HEK293 (cell line): ENCODE results near the gene MEOX1.

Experiments used
- CTCF ChIP-seq: fragments of 450-650 bp; formaldehyde crosslinking; IDR thresholded peaks from 2 replicates; pipeline ENCODE4 v1.5.1; 2016; ENCODE audit warnings: missing biosample characterization, missing genetic modification characterization
- KLF10 ChIP-seq: fragments of 450-650 bp; IDR thresholded peaks from 2 replicates; pipeline ENCODE4 v1.5.1; 2018; ENCODE audit warnings: missing biosample characterization, mild to moderate bottlenecking, missing genetic modification characterization
- KLF9 ChIP-seq: fragments of 450-650 bp; formaldehyde crosslinking; IDR thresholded peaks from 2 replicates; pipeline ENCODE4 v1.5.1; 2016; ENCODE audit warnings: missing biosample characterization, missing genetic modification characterization, low read depth
- MEIS1 ChIP-seq: sonication (generic); formaldehyde crosslinking; IDR thresholded peaks from 2 replicates; pipeline ENCODE4 v1.8.1; 2022; ENCODE audit warnings: missing genetic modification reagents, mild to moderate bottlenecking, borderline replicate concordance
- REPIN1 ChIP-seq: fragments of 450-650 bp; formaldehyde crosslinking; IDR thresholded peaks from 2 replicates; pipeline ENCODE4 v1.5.1; 2017; ENCODE audit warnings: missing biosample characterization, missing genetic modification characterization, low read depth
- ZNF239 ChIP-seq: fragments of 450-650 bp; formaldehyde crosslinking; IDR thresholded peaks from 2 replicates; pipeline ENCODE4 v1.5.1; 2016; ENCODE audit warnings: missing biosample characterization, missing genetic modification characterization
- ZNF248 ChIP-seq: fragments of 450-650 bp; formaldehyde crosslinking; IDR thresholded peaks from 2 replicates; pipeline ENCODE4 v1.5.1; 2017; ENCODE audit warnings: missing biosample characterization, missing genetic modification characterization
- ZNF558 ChIP-seq: fragments of 450-650 bp; formaldehyde crosslinking; IDR thresholded peaks from 2 replicates; pipeline ENCODE4 v1.5.1; 2016; ENCODE audit warnings: missing biosample characterization, missing genetic modification characterization
- ZNF830 ChIP-seq: fragments of 450-650 bp; IDR thresholded peaks from 2 replicates; pipeline ENCODE4 v1.5.0; 2018; ENCODE audit warnings: missing biosample characterization, missing genetic modification characterization, low read depth, mild to moderate bottlenecking, moderate library complexity
- TF ChIP-seq, protein P1 (sequence below): fragments of 450-650 bp; formaldehyde crosslinking; IDR thresholded peaks from 2 replicates; pipeline ENCODE4 v1.5.1; 2016; ENCODE audit warnings: missing biosample characterization, missing genetic modification characterization

DNA sequence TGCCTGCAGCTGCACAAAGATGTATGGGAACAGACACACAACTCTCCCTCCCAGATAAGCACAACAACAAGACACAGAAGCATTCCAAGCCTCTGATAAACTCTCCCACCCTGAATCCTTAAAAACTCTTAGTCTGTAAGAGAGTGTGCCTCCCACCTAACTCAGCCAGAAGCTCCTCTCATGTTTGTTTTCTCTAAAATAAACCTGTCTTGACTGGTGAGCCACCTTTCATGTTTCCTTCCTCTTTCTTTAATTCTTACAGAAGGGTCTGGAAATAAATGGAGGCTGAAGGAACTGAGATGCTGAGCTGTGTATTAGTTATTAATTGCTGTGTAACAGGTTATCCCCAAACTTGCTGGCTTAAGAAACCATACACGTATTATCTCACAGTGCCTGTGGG, 57.2 kb downstream of the MEOX1 start:
- no peak for TF ChIP-seq CTCF (tag by site-specific recombination)
- TF ChIP-seq, protein P1, sequence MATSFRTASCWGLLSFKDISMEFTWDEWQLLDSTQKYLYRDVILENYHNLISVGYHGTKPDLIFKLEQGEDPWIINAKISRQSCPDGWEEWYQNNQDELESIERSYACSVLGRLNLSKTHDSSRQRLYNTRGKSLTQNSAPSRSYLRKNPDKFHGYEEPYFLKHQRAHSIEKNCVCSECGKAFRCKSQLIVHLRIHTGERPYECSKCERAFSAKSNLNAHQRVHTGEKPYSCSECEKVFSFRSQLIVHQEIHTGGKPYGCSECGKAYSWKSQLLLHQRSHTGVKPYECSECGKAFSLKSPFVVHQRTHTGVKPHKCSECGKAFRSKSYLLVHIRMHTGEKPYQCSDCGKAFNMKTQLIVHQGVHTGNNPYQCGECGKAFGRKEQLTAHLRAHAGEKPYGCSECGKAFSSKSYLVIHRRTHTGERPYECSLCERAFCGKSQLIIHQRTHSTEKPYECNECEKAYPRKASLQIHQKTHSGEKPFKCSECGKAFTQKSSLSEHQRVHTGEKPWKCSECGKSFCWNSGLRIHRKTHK (tag by site-specific recombination) = no peak
- TF ChIP-seq MEIS1 (CRISPR knock-in tag) = no peak
- no peak for TF ChIP-seq ZNF248 (tag by site-specific recombination)
- TF ChIP-seq KLF10 (tag by site-specific recombination) = no peak
- no peak for TF ChIP-seq ZNF239 (tag by site-specific recombination)
- TF ChIP-seq ZNF830 = no peak
- TF ChIP-seq REPIN1 = no peak
- no peak for TF ChIP-seq KLF9
- no peak for TF ChIP-seq ZNF558
